ENCODE measurements around the gene CACTIN.

- no peak for TF ChIP-seq POLR2A (IDR thresholded peaks at IDR 0.05)
- TF ChIP-seq CTCF (IDR thresholded peaks at IDR 0.05): no peak
Observed at GRCh38 chr19:3657395-3657769, 30.8 kb upstream of the CACTIN start.
